GM19395 (cell line): ENCODE data around the gene CDK11B.
"Not testable (repeated sequence)": the region's sequence is repeated elsewhere in the genome, so short reads cannot be mapped to it uniquely, and the experiment has no call there.

ENCODE experiments used
- ATAC-seq: cut with Tn5 transposase; IDR thresholded peaks from one replicate; pipeline ENCODE4 v1.9.1; 2021; ENCODE audit warnings: mild to moderate bottlenecking, moderate library complexity; ENCODE audit not compliant: unreplicated experiment

The CDK11B gene

GRCh38 chr1:1600861-1601563 lies 57.8 kb downstream of the CDK11B start:
- ATAC-seq, result no peak

DNA sequence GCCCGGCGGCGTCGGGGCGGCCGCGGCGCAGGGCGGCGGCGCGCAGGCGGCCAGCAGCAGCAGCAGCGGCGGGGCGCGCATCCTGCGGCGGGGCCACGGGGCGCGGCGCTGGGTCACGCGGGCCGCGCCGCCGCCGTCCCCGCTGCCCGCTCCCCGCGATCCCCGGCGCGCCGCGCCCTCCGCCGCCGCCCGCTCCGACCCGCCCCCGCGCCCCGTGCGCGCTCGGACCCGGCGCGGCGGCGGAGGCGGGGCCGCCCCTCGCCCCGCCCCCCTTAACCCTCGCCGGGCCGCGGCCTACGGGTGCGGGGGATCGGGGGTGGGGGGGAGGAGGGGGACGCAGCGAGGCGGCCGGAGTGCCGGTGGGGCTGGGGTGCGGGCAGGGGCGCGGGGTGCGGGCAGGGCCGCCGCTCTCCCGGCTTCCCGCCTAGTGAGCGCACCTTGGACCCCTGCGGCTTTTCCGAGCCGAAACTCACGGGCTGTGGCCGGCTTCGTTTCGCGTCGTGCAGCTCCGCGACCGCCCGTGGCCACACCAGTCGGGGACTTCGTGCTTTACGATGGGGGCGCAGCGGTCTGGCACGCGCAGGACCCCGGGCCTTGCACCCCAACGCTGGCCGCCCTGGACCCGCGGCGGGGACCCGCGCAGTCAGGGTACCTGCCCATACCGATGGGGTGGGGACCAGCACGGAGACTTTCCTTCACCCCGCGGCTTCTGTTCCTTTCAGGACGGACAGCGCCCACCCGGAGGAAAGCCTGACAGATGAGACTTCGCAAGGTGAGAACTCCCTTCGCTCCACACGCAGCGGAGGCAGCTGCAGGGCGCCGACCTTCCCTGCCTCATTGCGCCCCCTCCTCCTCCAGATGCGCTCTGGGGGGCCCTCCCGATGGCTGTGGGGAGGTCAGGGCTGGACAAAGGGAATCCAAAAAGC lies 58.6 kb downstream of the CDK11B start, which contains the start of gene FNDC10:
FNDC10 (minus strand) TSS at position 201 of the 926 bp plus-strand sequence; CDS start at position 81, 120 bp downstream.
- no peak for ATAC-seq

DNA sequence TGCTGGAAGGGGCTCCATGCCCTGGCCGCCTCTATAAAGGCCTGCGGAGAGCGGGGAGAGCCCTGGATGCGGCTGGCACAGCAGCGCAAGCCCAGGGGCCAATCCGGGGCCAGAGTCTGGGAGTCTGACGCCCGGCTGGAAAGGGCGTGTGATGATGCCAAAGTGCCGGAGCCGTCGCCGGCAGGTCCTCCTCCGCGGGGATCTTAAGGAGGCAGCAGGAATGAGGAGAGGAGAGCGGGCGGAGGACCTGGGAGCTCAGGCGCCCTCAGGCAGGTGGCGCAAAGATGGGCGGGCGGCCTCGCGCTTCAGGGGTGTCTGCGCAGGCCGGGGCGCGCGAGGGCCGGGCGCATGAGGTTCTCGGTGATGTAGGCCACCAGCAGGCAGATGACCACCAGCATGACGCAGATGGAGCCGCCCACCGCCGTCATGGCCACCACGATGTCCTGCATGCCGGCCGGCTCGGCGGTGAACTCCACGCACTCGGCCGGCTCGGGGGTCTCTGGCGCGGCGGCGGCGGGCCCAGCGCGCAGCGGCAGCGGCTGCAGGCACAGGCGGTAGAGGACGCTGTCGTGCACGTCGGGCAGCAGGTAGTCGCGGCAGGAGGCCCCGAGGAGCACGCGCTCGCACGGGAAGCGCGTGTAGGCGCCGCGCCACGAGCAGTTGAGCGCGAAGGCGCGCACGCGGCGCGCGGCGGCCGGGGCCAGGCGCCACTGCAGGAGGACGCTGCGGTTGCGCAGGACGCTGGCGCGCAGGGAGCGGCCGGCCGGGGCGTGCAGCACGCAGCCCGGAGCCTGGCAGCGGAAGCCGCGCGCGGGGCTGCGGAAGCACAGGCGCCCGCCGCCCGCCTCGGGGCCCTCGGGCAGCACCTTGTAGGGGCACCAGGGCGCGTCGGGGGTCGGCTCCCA lies 59.5 kb downstream of the CDK11B start:
- no peak for ATAC-seq

DNA sequence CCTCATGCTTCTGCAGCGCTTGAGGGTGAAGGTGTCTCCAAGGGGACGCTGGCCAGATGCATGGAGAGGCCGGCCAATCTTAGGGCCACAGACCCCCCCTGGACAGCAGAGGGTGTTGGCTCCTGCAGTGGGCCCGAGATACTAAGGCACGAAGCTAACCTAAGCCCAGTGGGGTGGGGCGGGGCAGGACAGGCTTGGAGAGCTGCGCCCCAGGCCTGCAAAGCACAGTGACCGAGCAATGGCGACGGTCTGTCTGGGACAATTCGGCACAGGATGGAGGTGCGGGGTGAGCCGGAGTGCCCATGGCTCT lies 60.1 kb downstream of the CDK11B start:
- no peak for ATAC-seq

GRCh38 chr1:1598051-1598719 lies 60.6 kb downstream of the CDK11B start:
- ATAC-seq, result no peak

GRCh38 chr1:1597275-1597930 lies 61.4 kb downstream of the CDK11B start:
- no peak for ATAC-seq

- no peak for ATAC-seq
Measured at GRCh38 chr1:1596493-1597274, 62.1 kb downstream of the CDK11B start.

- ATAC-seq, result not testable (repeated sequence)
Measured at GRCh38 chr1:1595341-1595740, 63.5 kb downstream of the CDK11B start.

DNA sequence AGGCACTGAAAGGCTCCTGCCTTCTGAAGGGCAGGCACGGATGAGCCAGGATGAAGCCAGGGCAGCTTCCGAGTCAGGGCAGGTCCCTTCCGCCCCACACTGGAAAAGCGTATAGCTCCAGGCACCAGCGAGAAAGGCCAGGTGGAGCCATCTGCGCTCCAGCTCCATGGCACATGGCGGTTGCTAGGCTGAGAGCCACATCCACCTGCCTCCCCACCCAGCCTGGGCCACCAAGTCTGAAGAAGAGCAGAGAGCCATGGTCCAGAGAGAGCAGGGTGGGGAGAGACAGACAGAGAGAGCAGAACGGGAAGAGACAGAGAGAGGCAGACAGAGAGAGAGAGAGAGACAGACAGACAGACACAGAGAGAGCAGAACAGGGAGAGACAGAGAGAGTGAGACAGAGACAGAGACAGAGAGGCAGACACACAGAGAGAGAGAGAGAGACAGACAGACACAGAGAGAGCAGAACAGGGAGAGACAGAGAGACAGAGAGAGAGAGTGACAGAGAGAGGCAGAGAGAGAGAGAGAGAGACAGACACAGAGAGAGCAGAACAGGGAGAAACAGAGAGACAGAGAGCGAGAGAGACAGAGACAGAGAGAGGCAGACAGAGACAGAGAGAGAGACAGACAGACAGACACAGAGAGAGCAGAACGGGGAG lies 64.1 kb downstream of the CDK11B start:
- ATAC-seq, result no peak

GRCh38 chr1:1593834-1594601 lies 64.8 kb downstream of the CDK11B start:
- no peak for ATAC-seq

DNA sequence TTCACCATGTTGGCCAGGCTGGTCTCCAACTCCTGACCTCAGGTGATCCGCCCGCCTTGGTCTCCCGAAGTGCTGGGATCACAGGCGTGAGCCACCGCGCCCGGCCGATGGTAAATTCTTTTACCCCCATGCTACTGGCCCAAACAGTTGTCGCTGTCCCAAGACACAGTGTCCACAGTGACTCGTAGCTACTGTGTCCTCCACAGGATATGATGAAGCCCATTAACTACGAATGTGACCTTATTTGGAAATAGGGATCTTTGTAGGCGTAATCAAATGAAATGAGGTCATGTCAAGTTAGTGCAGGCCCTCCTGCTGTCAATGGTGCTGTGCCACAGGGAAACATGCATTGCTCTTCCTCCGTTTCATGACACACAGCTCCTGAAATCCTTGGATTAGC lies 67.4 kb downstream of the CDK11B start:
- no peak for ATAC-seq
